GM21825 (cell line): ENCODE measurements around the gene STK32C.
"Not testable (repeated sequence)": the region's sequence is repeated elsewhere in the genome, so short reads cannot be mapped to it uniquely, and the experiment has no call there.

ENCODE experiments used
- ATAC-seq: cut with Tn5 transposase; IDR thresholded peaks from one replicate; pipeline ENCODE4 v1.9.1; 2021; ENCODE audit warnings: mild to moderate bottlenecking, moderate library complexity; ENCODE audit not compliant: unreplicated experiment

The STK32C gene

DNA sequence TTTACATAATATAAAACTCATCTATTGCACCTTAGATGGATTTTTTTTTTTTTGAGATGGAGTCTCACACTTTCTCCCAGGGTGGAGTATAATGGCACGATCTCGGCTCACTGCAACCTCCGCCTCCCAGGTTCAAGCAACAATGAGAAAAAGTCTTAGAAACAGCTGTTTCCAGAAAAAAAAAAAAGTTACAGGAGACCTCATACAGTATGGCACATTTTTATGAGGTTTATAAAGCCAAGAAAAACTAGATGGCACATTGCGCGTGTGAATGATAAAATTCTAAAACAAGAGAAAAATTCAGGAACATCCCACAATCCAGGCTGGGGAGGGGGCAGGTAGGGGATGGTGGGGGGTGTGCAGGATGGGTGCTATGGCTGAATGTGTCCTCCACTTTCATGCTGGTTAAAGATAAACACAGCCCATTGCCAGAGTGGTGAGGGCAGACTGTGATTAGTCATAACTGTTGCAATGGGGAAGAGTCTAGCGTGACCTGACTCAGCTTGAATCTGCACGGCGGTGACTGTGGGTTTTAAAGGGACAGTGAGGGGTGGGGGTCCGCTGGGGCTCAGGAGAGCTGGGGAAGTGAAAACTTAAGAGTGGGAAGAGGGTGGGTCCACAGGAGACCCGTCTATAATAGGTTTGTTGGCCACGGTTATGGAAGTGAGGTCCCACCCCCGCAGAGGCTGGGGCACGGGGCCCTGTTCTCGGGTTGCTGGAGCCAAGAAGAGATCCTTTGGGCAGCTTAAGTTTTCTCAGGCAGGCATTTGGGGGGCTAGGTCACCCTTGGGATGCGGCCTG lies 12.3 kb upstream of the STK32C start:
- peak; percentile 98 for ATAC-seq

DNA sequence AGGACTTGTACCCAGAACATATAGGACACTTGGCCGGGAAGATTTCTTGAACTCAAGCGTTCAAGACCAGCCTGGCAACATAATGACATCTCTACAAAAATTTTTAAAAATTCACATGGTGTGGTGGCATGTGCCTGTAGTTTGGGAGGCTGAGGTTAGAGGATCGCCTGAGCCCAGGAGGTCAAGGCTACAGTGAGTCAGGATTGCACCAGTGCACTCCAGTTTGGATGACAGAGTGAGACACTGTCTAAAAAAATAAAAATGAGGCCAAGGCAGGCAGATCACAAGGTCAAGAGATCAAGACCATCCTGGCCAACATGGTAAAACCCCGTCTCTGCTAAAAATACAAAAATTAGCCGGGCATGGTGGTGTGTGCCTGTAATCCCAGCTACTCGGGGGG lies 9.7 kb upstream of the STK32C start:
- ATAC-seq = not testable (repeated sequence)

DNA sequence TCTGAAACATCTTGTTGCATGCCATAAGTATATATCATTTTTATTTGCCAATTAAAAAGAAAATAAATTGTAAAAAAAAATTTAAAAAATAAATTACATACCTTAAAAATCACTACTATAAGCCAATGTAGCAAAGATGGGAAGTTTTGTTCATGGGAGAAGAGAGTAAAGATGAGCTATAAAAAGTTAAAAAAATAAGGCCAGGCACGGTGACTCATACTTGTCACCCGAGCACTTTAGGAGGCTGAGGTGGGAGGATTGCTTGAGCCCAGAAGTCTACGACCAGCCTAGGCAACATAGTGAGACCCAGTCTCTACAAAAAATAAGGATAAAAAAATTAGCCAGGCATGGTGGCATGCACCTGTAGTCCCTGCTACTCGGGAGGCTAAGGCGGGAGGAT lies 8.4 kb upstream of the STK32C start:
- ATAC-seq = no peak

DNA sequence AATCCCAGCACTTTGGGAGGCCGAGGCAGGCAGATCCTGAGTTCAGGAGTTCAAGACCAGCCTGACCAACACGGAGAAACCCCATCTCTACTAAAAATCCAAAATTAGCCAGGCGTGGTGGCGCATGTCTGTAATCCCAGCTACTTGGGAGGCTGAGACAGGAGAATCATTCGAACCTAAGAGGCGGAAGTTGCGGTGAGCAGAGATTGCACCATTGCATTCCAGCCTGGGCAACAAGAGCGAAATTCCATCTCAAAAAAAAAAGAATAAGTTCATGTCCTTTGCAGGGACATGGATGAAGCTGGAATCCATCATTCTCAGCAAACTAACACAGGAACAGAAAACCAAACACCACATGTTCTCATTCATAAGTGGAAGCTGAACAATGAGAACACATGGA lies 7.1 kb upstream of the STK32C start:
- ATAC-seq = not testable (repeated sequence)

DNA sequence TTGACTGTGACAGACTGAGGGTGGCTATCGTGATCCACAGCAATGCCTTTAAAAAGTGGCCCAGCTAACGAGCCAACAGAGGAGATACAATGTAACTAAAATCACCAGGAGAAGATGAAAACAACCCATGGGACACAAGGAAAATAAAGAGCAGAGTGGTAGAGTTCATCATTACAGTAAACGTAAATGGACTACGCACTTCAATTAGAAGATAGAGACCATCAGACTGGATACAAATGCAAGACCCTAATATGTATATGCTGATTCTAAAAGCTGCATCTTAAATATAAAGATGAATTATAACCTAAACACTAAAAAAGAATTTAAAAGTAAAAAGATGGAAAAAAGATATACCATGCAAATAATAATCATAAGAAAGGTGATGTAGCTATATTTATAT lies 6.6 kb upstream of the STK32C start:
- ATAC-seq = no peak

DNA sequence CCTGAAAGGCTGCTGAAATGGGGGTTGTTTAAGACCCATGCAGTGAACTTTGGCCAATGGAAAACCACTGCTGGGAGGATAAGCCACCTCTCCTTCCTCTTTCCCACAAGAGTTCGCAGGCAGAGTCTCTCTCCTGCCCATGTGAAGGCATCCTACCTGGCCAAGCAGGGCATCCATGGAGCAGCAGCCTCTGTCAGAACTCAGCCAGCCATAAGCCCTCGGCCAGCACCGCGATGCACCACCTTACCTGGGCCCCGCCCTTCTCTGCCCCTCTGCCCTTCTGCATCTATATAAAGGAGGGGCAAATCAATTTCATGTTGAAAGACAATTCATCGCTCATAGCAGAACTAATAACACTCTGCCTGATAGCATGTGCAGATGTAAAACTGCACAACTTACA lies 6.1 kb upstream of the STK32C start:
- ATAC-seq = no peak

DNA sequence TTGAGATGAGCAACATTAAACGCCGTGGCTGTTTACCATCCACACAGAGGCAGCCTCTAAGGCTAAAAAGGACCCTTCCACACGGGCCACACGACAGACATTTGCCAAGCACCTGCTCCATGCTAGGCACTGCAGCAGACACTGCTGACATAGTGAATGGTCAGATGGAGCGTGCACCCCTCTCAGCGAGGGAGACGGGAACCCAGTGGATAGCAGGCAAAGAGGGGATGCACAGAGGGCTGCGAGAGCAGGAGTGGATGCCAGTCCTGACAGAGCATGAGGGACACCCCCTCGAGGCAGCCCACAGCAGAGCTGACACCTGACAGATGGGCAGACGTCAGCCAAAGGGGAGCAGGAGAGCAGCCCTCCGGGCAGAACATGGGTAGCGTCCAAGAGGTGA lies 5.6 kb upstream of the STK32C start:
- no peak for ATAC-seq

DNA sequence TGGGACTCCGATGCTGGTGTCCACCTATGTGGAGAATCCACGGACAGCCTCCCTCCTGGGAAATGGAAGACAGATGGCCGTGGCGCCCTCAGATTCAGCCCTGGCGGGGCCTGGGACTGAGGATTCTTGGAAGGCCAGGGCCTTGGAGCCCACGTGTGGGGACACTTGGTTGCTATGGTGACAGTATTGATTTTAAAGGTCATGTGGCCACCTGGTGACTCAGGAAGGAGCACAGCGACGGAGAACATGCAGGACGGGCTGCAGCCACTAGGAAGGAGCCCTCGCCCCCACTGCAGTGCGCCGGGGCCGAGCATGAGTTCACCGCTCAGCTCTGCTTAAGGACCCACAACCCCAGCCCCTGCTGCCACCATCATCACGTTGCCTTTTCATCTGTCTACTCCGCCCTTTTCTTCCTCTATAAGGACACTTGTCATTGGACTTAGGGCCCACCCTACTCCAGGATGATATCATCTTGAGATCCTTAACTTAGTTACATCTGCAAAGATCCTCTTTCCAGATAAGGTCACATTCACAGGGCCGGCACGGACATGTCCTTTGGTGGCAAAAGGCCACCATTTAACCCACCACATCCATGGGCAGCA lies 3.7 kb upstream of the STK32C start:
- ATAC-seq = no peak

DNA sequence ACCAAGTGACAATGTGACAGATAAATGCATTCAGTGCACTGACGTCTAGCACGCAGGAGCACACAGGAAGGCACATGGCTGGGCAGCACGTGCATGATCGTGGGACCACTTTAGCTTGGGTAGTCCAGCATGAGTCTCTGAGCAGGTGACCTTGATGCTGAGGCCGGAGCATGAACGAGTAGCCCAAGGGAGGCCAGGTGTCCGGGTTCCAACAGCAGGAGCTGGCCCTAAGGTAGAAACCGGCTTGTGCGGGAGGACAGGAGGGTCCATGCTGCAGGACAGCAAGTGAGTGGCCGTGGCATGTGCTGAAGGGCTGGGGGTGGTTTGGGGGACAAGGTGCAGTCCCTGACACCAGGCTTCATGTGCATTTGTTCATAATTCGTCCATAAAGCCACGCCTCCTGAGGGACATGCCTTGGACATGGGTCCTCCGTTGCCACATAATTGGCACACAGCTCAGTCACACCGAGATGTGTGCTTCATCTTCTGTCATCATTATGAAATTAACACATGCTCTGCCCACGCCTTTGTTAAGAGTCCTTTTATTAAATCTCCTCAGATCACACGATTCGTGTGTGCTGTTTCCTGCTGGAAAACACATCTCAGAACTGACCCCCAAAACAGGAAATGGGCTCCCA lies 3.1 kb upstream of the STK32C start:
- no peak for ATAC-seq

DNA sequence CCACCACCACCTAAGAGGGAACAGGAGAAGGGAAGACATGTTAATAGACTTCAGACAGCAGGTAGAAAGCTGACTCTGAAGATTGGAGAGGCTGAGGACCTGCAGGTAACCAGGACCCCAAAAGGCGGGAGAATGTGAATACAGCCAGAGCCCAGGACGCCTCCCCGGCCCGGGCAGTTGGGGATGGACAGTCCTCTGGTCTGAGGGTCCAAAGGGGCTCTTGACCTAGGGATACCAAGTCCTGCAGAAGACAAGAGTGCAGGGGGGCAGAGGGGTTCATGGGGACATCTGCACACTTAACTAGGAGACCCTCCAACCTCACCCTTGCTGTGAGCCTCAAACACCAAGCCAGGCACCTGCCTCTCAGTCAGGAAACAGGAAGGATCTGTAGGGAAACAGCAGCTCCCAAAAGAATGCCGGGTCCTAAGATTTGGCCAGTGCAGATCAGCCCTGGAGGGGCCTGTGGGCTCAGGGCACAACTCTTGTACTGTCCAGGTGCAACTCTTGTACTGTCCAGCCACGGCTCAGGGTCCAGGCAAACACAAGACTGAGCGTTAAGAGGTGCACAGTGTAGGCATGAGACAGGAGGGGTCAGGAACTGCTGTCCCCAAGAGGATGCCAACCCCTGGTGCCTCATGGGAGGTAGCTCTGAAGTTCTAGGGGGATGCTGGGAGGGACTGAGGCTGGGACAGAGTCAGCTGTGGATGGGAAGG lies 2.3 kb upstream of the STK32C start:
- no peak for ATAC-seq

DNA sequence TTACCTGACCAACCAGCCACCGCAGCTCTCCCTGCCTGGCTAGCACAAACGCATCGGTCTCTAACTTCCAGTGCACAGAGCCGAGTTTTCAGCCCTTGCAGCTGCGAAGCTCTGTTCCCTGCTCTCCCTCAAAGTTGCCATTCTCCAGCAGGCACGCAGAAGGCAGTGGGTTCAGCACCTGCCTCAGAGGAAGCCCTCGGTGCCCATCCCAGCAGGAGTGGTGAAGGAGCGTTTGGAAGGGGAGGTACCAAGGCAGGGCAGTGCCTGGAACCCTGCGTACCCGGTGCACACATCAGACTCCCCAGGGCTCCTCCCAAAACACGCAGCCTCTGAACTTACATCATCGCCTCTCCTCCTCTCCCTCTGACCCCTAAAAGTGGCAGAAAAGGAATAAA lies 1.7 kb upstream of the STK32C start:
- ATAC-seq = no peak

DNA sequence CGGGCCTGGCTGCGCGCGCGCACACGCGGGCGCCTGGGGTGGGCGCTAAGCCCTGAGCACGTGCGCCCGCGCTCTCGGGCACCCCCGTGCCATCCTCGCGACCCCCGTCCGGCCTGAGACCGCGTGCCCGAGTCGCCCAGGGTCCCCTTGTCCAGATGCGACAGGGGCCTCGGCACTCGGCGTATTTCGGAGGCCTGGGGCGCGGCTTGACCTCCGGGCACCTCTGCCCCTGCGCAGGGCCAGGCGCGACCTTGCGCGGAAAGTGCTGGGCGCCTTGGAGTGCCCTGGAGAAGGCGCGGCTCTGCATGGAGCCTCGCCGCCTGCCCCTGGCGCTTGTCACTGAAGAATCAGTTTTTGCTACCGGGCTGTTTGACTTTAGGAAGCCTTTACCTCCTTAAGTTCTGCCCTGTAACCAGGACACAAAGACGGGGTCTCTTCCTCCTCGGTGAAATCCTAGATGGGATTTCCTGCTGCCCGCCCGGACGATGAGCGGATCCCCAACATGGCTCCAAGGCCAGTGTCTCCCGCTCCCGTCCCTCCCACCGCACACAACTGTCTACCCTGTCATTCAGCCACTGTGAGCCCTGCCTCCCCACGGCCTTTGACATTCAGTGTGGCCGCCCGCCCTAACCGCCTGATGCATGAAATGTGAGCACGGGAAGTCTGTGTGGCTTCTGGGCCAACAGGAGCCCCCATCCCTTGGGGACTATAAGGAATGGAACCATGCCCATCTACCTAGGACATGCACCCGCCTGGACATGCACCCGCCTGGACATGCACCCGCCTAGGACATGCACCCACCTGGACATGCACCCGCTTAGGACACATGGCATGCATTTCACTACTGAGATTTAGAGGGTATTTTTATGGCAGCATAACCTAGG lies 1.1 kb upstream of the STK32C start:
- no peak for ATAC-seq

DNA sequence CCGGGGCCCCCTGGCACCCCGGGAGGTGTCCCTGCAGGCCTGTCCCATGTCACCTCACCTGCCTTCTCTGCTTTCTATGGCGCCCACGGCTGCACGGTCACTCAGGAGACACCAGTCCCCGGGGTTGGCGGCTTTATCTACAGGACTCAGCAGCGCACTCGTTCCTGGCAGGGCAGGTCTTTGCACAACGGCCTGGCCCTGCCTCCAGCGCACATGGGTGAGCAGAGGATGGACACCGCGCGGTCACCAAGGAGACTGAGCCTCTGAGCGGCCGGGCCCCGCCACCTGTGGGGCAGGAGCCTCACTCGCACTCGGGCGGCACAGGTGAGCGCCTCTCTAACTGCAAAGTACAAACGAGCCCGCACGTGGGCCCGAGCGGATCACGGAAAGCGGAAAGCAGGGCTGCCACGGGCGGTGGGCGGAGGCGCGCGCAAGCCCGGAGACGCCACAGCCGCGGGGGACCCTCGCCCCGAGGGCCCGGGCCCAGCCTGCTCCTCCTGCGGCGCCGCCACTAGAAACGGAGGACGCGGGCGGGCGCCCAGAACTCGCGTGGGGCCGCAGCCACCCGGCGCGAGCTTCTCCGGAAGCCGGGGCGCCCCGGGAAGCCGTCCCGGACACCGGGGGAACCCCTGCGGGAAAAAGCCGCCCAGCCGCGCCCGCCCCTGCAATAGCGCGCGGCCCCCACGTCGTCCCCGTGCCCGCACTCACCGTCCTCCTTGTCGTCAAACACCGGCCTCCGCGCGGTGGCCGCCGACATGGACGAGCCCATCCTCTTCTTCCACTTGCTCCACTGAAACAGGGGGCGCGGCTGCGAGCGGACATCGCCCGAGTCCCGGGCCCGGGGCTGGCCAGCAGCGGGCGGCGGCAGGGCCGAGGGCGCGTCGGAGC lies 642 bp downstream of the STK32C start:
- ATAC-seq = peak; percentile 16

DNA sequence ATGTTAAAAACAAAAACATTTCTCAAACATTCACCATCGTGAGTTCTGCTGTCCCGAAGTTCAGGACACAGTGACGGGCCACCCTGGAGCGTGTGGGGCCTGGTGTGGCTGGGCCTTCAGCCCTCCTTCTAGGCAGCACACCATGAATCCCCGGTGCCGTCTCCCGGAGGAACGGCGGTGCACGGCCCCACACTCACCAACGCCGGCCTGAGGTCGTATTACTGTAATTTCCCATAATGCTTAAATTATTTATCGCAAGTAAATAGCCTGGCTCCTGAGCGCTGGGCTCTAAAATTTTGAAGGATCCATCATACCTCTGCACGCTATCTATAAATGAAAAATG lies 1.4 kb downstream of the STK32C start:
- ATAC-seq = no peak

DNA sequence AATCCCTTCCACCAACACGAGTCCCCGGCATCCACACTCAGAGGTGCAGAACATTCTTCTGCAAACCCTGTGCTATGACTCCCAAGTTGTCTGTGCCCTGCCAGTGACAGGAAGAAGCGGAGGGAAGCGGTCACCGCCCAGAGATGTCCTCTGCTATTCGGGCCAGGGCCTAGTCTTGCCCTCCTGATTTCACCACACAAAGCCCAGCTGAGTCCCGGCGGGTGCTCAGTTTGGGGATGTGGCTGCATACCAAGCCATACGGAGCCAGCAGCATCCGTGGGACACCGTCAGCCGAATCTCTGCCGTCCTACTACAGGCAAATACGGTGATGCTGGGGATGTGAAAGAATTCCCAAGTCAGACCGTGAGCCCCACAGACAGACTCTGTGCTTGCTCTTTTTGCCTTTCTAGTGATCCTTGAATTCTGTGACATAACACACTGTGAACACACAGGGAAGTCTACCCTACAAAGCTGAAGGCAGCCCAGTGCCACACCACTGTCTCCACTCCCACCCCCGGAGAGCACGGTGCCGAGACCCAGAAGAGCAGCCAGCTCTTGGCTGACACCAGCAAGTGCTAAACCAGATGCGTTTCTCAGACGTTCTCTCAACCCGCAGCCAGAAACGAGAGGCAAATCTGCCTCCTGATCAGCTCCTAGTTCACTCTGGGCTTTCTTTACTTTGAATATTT lies 2.0 kb downstream of the STK32C start:
- ATAC-seq = no peak

DNA sequence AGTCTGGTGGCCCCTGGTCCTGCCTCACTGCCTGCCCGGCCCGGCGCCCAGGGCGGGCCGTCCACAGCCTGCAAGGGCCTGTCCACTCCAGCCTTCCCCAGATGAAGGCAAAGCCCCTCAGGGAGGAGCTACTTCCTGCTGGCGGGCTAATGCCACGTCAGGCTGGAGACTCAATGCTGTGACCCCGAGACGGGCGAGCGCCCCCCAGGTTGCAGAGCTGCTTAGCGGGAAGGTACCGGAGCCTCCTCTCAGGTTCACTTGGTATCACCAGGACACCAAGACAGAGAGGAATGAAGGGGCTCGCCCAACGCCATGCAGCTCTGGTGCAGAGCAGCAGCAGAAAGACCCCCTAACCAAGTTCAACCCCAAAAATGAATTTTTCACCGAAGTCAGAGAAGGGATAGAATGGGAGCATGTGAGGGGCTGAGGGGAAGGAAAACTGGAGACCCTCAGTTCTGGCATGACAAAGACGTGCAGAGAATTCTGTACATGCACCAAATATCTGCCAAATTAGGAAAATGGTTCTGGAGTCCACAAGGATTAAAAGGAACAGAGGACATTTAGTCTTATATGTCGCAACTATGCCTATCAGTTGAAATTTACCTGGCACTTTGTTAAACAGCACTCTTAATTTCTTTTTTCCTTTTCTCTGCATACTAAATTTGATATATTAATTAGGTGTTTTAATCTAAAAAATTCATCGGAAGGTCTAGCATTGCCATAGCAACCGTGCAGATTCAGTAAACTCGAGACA lies 2.8 kb downstream of the STK32C start:
- ATAC-seq = no peak

DNA sequence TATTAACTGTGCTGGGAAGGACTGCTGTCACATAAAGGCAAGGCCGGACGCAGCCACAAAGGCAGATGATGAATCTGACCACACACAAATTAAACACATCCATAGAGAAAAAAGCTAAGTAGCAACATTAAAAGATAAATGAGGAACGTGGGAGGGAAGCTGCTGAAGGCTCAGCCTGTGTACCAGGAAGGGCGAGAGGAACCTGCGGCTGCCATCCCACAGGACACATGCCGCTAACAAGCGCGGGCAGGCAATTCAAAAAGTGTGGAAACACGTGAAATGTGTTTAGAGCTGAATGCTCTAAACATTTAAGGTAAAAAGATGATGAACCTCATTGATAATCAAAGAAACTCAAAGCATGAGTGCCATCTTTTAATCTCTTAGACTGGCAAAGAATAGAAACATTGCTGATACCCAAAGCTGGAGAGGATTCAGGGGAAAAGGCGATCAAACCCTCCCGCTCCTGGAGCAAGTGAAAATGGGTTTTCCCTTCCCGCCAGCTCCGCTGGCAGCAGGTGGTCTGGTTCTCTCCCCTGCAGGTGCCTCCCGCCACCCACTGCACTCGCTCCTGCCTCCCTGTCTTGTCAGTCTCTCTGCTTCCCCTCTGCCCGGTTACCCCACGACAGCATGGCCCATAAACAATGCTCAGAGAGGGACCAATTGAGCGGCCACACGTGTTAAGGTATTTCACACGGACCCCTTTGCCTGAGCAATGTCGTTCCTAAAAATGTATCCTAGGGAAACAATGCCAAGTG lies 4.2 kb downstream of the STK32C start:
- no peak for ATAC-seq
